HUES6 (cell line): ENCODE results near the gene GGTA1.

Experiments
- H3K27ac ChIP-seq: 2 replicates; pipeline ENCODE4 v1.7.0; 2013; ENCODE audit warnings: low read depth, mild to moderate bottlenecking, low read length, inconsistent platforms
- H3K27me3 ChIP-seq: 2 replicates; pipeline ENCODE4 v1.6.1; 2013; ENCODE audit warnings: low read length; ENCODE audit not compliant: control insufficient read depth, insufficient read depth
- H3K36me3 ChIP-seq: 2 replicates; pipeline ENCODE4 v1.6.1; 2013; ENCODE audit warnings: low read length; ENCODE audit not compliant: control insufficient read depth, insufficient read depth
- H3K4me1 ChIP-seq: 2 replicates; pipeline ENCODE4 v1.6.1; 2013; ENCODE audit warnings: low read length; ENCODE audit not compliant: control insufficient read depth, insufficient read depth
- H3K4me3 ChIP-seq: 2 replicates; pipeline ENCODE4 v1.5.1; 2013; ENCODE audit warnings: low read depth, low read length
- H3K9ac ChIP-seq: one replicate; pipeline ENCODE4 v1.6.1; 2013; ENCODE audit warnings: mild to moderate bottlenecking, low read length
- H3K9me3 ChIP-seq: 2 replicates; pipeline ENCODE4 v1.6.1; 2013; ENCODE audit warnings: low read depth, low read length; ENCODE audit not compliant: control insufficient read depth, insufficient read depth

The GGTA1 gene

GRCh38 chr9:121499177-121499426 lies 542 bp downstream of the GGTA1 start:
- Histone ChIP-seq H3K36me3 (no peaks in the 10 kb centered on the region), H3K4me3 (peak overlapping the region; percentile 66), H3K9ac (no peak overlapping the region), H3K27me3 (peaks cover 64% of the 10 kb centered on the region), H3K9me3 (peaks cover 7% of the 10 kb centered on the region), H3K27ac (no peak overlapping the region), H3K4me1 (peaks cover 16% of the 10 kb centered on the region)

- Histone ChIP-seq H3K4me1 (peaks cover 14% of the 10 kb centered on the region), H3K9me3 (peaks cover 7% of the 10 kb centered on the region), H3K27me3 (peaks cover 61% of the 10 kb centered on the region), H3K27ac (no peak overlapping the region), H3K4me3 (peak overlapping the region; percentile 66), H3K9ac (no peak overlapping the region), H3K36me3 (no peaks in the 10 kb centered on the region)
Observed at GRCh38 chr9:121498487-121499176, 1.0 kb downstream of the GGTA1 start.

- Histone ChIP-seq H3K27ac (no peak overlapping the region), H3K27me3 (peaks cover 56% of the 10 kb centered on the region), H3K4me3 (peak overlapping the region; percentile 66), H3K4me1 (peaks cover 9% of the 10 kb centered on the region; the same call in 1 of the 2 replicates), H3K36me3 (no peaks in the 10 kb centered on the region), H3K9ac (no peak overlapping the region), H3K9me3 (peaks cover 7% of the 10 kb centered on the region)
Observed at GRCh38 chr9:121498150-121498486, 1.5 kb downstream of the GGTA1 start.

GRCh38 chr9:121495976-121496375 lies 3.7 kb downstream of the GGTA1 start:
- Histone ChIP-seq H3K4me1 (peaks cover 8% of the 10 kb centered on the region; the same call in 1 of the 2 replicates), H3K36me3 (no peaks in the 10 kb centered on the region)

GRCh38 chr9:121494192-121494591 lies 5.5 kb downstream of the GGTA1 start:
- Histone ChIP-seq H3K9me3 (peaks cover 7% of the 10 kb centered on the region), H3K27me3 (peaks cover 27% of the 10 kb centered on the region), H3K9ac (no peak overlapping the region), H3K27ac (no peak overlapping the region), H3K36me3 (no peaks in the 10 kb centered on the region), H3K4me1 (0 out of 2 replicates have a peak, but pooled peaks cover 3% of the 10 kb centered on the region), H3K4me3 (no peak overlapping the region)

More at GRCh38 chr9:121495976-121496375, 3.7 kb downstream of the GGTA1 start:
- no peak overlapping the region for H3K4me3 ChIP-seq
- no peak overlapping the region for H3K9ac ChIP-seq
- peaks cover 7% of the 10 kb centered on the region for H3K9me3 ChIP-seq
- no peak overlapping the region for H3K27ac ChIP-seq
- peaks cover 45% of the 10 kb centered on the region for H3K27me3 ChIP-seq

GRCh38 chr9:121491111-121491510 lies 8.5 kb downstream of the GGTA1 start:
- Histone ChIP-seq H3K27me3 (peaks cover 5% of the 10 kb centered on the region; the same call in 1 of the 2 replicates), H3K9me3 (peaks cover 4% of the 10 kb centered on the region), H3K36me3 (no peaks in the 10 kb centered on the region), H3K4me3 (no peak overlapping the region), H3K9ac (no peak overlapping the region), H3K4me1 (no peaks in the 10 kb centered on the region), H3K27ac (no peak overlapping the region)

GRCh38 chr9:121489344-121489743 lies 10.3 kb downstream of the GGTA1 start:
- Histone ChIP-seq H3K9me3 (no peaks in the 10 kb centered on the region), H3K4me3 (no peak overlapping the region), H3K4me1 (no peaks in the 10 kb centered on the region), H3K27ac (no peak overlapping the region), H3K27me3 (no peaks in the 10 kb centered on the region), H3K36me3 (no peaks in the 10 kb centered on the region), H3K9ac (no peak overlapping the region)

GRCh38 chr9:121486043-121486442 lies 13.6 kb downstream of the GGTA1 start:
- Histone ChIP-seq H3K4me1 (peaks cover 8% of the 10 kb centered on the region; the same call in 1 of the 2 replicates), H3K27ac (no peak overlapping the region), H3K27me3 (no peaks in the 10 kb centered on the region), H3K4me3 (no peak overlapping the region), H3K9me3 (no peaks in the 10 kb centered on the region), H3K9ac (no peak overlapping the region), H3K36me3 (no peaks in the 10 kb centered on the region)

- H3K27ac ChIP-seq: no peak overlapping the region
- H3K36me3 ChIP-seq: no peaks in the 10 kb centered on the region
- H3K9me3 ChIP-seq: no peaks in the 10 kb centered on the region
- H3K4me3 ChIP-seq: no peak overlapping the region
- peaks cover 8% of the 10 kb centered on the region; the same call in 1 of the 2 replicates for H3K4me1 ChIP-seq
- no peaks in the 10 kb centered on the region for H3K27me3 ChIP-seq
- no peak overlapping the region for H3K9ac ChIP-seq
Observed at GRCh38 chr9:121485623-121486022, 14.0 kb downstream of the GGTA1 start.

GRCh38 chr9:121484651-121485446 lies 14.8 kb downstream of the GGTA1 start:
- H3K27ac ChIP-seq: no peak overlapping the region
- no peaks in the 10 kb centered on the region for H3K27me3 ChIP-seq
- H3K4me3 ChIP-seq: no peak overlapping the region
- H3K4me1 ChIP-seq: peaks cover 8% of the 10 kb centered on the region; the same call in 1 of the 2 replicates
- no peaks in the 10 kb centered on the region for H3K36me3 ChIP-seq
- H3K9me3 ChIP-seq: no peaks in the 10 kb centered on the region
- H3K9ac ChIP-seq: no peak overlapping the region

GRCh38 chr9:121483473-121484031 lies 16.1 kb downstream of the GGTA1 start:
- H3K27me3 ChIP-seq: no peaks in the 10 kb centered on the region
- no peaks in the 10 kb centered on the region for H3K36me3 ChIP-seq
- H3K9ac ChIP-seq: no peak overlapping the region
- H3K4me1 ChIP-seq: peaks cover 15% of the 10 kb centered on the region
- H3K4me3 ChIP-seq: no peak overlapping the region
- H3K9me3 ChIP-seq: no peaks in the 10 kb centered on the region
- no peak overlapping the region for H3K27ac ChIP-seq
